SK-N-SH treated with all-trans-retinoic acid at 6 μM for 48 hours (cell line): ENCODE data around the gene COA5.

Source experiments
- ATAC-seq: fragments of 200-7000 bp; cut with Tn5 transposase; 3 replicates; pipeline ENCODE4 v1.9.1; 2020; ENCODE audit warnings: mild to moderate bottlenecking, moderate library complexity
- ARNTL ChIP-seq: fragments of 450-650 bp; formaldehyde crosslinking; IDR thresholded peaks from 2 replicates; pipeline ENCODE4 v1.5.0; 2020; ENCODE audit warnings: low read depth, mild to moderate bottlenecking, moderate library complexity, borderline replicate concordance
- CREB5 ChIP-seq: fragments of 250-450 bp; sonication (Bioruptor Pico); IDR thresholded peaks from 2 replicates; pipeline ENCODE4 v1.5.1; 2020; ENCODE audit warnings: low read depth, mild to moderate bottlenecking, moderate library complexity
- ESRRG ChIP-seq: fragments of 250-450 bp; sonication (Bioruptor Pico); IDR thresholded peaks from 2 replicates; pipeline ENCODE4 v1.6.1; 2021; ENCODE audit warnings: mild to moderate bottlenecking
- GLIS3 ChIP-seq: fragments of 250-450 bp; sonication (Bioruptor Pico); IDR thresholded peaks from 2 replicates; pipeline ENCODE4 v1.5.0; 2020; ENCODE audit warnings: mild to moderate bottlenecking, moderate library complexity
- ISL1 ChIP-seq: fragments of 250-450 bp; sonication (Bioruptor Pico); IDR thresholded peaks from 2 replicates; pipeline ENCODE4 v2.1.2; 2022; ENCODE audit warnings: mild to moderate bottlenecking, moderate library complexity
- PPARA ChIP-seq: fragments of 250-450 bp; sonication (Bioruptor Pico); IDR thresholded peaks from 2 replicates; pipeline ENCODE4 v1.5.0; 2020; ENCODE audit warnings: mild to moderate bottlenecking, borderline replicate concordance
- SNAI2 ChIP-seq: fragments of 250-450 bp; sonication (Bioruptor Pico); IDR thresholded peaks from 2 replicates; pipeline ENCODE4 v1.5.0; 2020; ENCODE audit warnings: mild to moderate bottlenecking, moderate library complexity
- TCF4 ChIP-seq: fragments of 250-450 bp; sonication (Bioruptor Pico); IDR thresholded peaks from 2 replicates; pipeline ENCODE4 v1.8.0; 2021; ENCODE audit warnings: mild to moderate bottlenecking, moderate library complexity, borderline replicate concordance
- TOX ChIP-seq: fragments of 250-450 bp; sonication (Bioruptor Pico); IDR thresholded peaks from 2 replicates; pipeline ENCODE4 v1.8.0; 2021; ENCODE audit warnings: mild to moderate bottlenecking, moderate library complexity, borderline replicate concordance
- ZC3H10 ChIP-seq: fragments of 250-450 bp; sonication (Bioruptor Pico); IDR thresholded peaks from 2 replicates; pipeline ENCODE4 v1.5.1; 2021; ENCODE audit warnings: mild to moderate bottlenecking, moderate library complexity
- ZFP3 ChIP-seq: fragments of 250-450 bp; sonication (Bioruptor Pico); IDR thresholded peaks from 2 replicates; pipeline ENCODE4 v1.5.0; 2020; ENCODE audit warnings: mild to moderate bottlenecking, moderate library complexity
- ZFP30 ChIP-seq: fragments of 450-650 bp; formaldehyde crosslinking; IDR thresholded peaks from 2 replicates; pipeline ENCODE4 v1.5.0; 2022; ENCODE audit warnings: mild to moderate bottlenecking, moderate library complexity
- ZNF70 ChIP-seq: fragments of 450-650 bp; formaldehyde crosslinking; IDR thresholded peaks from 2 replicates; pipeline ENCODE4 v1.5.0; 2020; ENCODE audit warnings: mild to moderate bottlenecking, moderate library complexity
- TF ChIP-seq, protein P1 (sequence below): fragments of 250-450 bp; sonication (Bioruptor Pico); IDR thresholded peaks from 2 replicates; pipeline ENCODE4 v1.5.1; 2021; ENCODE audit warnings: mild to moderate bottlenecking, moderate library complexity
- TF ChIP-seq, protein P2 (sequence below): fragments of 250-450 bp; sonication (Bioruptor Pico); IDR thresholded peaks from 2 replicates; pipeline ENCODE4 v1.8.0; 2020; ENCODE audit warnings: mild to moderate bottlenecking, moderate library complexity, borderline replicate concordance

COA5 gene

DNA sequence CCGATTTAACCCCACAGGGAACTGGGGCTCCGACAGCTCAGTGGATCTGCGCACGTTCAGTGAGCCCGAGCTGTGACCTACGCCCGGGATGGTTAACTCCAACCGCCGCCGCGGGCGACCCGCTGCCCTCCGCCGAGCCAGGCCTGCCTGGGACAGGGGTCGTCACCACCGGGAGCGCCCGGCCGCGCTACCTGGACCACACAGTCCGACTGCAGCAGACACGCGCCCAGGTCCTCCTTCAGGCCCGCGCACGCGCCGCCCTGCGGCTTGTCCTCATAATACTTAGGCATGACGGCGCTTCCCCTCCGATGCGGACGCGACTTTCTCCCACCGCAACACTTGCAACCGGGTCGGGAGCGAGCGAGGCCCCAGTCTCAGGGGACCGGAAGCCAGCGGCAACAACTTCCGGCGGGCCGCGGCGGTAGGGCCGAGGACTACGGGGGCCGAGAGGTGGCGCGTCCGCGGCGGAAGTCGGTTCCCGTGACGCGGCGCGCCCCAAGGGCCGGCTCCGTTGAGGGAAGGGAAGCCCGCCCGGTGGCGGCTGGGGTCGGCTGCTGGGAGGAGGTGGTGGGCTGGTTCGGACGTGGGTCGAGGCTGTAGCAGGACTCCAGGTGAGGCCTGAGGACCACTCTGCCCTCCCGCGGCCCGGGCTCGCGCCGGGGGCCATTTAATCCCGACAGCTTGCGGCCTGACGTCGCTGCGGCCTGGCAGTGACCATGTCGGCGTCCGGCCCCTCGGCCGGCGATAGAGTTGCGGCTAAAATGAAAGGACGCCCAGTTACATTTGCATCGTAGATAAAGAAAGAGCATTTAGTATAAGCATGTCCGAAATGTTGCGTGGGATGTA, at the start of gene COA5, which contains the start of gene UNC50:
COA5 (minus strand) TSS at position 397 of the 846 bp plus-strand sequence; CDS start at position 290, 107 bp downstream.
UNC50 (plus strand) TSS at position 474 of the 846 bp plus-strand sequence. CDS start 1,171 bp downstream, outside the sequence.
- ATAC-seq, result peak; percentile 91
- TF ChIP-seq, protein P1, sequence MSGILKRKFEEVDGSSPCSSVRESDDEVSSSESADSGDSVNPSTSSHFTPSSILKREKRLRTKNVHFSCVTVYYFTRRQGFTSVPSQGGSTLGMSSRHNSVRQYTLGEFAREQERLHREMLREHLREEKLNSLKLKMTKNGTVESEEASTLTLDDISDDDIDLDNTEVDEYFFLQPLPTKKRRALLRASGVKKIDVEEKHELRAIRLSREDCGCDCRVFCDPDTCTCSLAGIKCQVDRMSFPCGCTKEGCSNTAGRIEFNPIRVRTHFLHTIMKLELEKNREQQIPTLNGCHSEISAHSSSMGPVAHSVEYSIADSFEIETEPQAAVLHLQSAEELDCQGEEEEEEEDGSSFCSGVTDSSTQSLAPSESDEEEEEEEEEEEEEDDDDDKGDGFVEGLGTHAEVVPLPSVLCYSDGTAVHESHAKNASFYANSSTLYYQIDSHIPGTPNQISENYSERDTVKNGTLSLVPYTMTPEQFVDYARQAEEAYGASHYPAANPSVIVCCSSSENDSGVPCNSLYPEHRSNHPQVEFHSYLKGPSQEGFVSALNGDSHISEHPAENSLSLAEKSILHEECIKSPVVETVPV (CRISPR knock-in tag), result no peak
- no peak for TF ChIP-seq TOX (CRISPR knock-in tag)
- TF ChIP-seq, protein P2, sequence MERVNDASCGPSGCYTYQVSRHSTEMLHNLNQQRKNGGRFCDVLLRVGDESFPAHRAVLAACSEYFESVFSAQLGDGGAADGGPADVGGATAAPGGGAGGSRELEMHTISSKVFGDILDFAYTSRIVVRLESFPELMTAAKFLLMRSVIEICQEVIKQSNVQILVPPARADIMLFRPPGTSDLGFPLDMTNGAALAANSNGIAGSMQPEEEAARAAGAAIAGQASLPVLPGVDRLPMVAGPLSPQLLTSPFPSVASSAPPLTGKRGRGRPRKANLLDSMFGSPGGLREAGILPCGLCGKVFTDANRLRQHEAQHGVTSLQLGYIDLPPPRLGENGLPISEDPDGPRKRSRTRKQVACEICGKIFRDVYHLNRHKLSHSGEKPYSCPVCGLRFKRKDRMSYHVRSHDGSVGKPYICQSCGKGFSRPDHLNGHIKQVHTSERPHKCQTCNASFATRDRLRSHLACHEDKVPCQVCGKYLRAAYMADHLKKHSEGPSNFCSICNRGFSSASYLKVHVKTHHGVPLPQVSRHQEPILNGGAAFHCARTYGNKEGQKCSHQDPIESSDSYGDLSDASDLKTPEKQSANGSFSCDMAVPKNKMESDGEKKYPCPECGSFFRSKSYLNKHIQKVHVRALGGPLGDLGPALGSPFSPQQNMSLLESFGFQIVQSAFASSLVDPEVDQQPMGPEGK (CRISPR knock-in tag), result no peak
- 0 out of 2 replicates have a peak, but pooled peaks have one; percentile 66 for TF ChIP-seq ZFP3 (CRISPR knock-in tag)

DNA sequence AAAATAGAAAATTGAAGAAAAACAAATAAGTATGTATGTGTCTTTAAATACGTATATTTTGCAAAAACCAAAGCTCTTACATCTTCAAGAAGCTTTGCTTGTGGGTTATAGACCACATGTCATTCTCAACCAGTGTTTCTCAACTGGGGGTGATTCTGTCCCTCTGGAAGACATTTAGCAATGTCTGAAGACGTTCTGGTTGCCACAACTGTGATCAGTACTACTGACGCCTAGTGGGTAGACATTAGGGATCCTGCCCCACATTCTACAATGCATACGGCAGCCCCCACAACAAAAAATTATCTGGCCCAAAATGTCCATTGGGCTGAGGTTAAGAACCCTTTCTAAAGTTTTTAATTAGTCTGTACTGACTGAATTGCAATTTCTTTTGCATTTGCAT, 48.5 kb upstream of the COA5 start:
- ATAC-seq, result no peak
- no peak for TF ChIP-seq PPARA (CRISPR knock-in tag)
- TF ChIP-seq ZFP30 (CRISPR knock-in tag), result no peak
- no peak for TF ChIP-seq ZNF70 (CRISPR knock-in tag)

- no peak for ATAC-seq
- no peak for TF ChIP-seq SNAI2 (CRISPR knock-in tag)
- TF ChIP-seq ZFP30 (CRISPR knock-in tag), result no peak
- no peak for TF ChIP-seq ZNF70 (CRISPR knock-in tag)
- no peak for TF ChIP-seq ZFP3 (CRISPR knock-in tag)
- TF ChIP-seq ESRRG (CRISPR knock-in tag), result no peak
- TF ChIP-seq TCF4 (CRISPR knock-in tag), result no peak
- no peak for TF ChIP-seq CREB5 (CRISPR knock-in tag)
- TF ChIP-seq GLIS3, result no peak
- no peak for TF ChIP-seq PPARA (CRISPR knock-in tag)
Observed at GRCh38 chr2:98654699-98655495, 46.6 kb upstream of the COA5 start.

DNA sequence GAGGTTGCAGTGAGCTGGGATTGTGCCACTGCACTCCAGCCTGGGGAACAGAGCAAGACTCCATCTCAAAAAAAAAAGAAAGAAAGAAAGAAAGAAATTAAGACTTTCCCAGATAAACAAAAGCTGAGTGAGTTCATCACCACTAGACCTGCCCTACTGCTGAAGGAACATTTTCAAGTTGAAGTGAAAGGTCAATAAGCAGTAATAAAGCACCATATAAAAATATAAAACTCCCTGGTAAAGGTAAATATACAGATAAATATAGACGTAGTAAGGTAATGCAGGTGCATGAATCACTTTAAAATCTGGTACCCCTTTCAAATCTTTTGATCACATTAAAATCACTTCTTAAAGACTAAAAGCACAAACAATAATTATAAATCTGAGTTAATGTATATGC, 42.7 kb upstream of the COA5 start:
- no peak for ATAC-seq
- TF ChIP-seq TOX (CRISPR knock-in tag) (no peak), ZNF70 (CRISPR knock-in tag) (no peak), ZFP3 (CRISPR knock-in tag) (no peak), ZFP30 (CRISPR knock-in tag) (no peak), SNAI2 (CRISPR knock-in tag) (no peak), ISL1 (CRISPR knock-in tag) (no peak), TCF4 (CRISPR knock-in tag) (no peak), ARNTL (CRISPR knock-in tag) (no peak), ZC3H10 (CRISPR knock-in tag) (no peak), PPARA (CRISPR knock-in tag) (no peak), GLIS3 (no peak), CREB5 (CRISPR knock-in tag) (no peak)
- TF ChIP-seq, protein P2 (CRISPR knock-in tag), result no peak
- TF ChIP-seq, protein P1 (CRISPR knock-in tag), result no peak
